Measurements from ENCODE around the gene NKTR.

- TF ChIP-seq, protein P1, sequence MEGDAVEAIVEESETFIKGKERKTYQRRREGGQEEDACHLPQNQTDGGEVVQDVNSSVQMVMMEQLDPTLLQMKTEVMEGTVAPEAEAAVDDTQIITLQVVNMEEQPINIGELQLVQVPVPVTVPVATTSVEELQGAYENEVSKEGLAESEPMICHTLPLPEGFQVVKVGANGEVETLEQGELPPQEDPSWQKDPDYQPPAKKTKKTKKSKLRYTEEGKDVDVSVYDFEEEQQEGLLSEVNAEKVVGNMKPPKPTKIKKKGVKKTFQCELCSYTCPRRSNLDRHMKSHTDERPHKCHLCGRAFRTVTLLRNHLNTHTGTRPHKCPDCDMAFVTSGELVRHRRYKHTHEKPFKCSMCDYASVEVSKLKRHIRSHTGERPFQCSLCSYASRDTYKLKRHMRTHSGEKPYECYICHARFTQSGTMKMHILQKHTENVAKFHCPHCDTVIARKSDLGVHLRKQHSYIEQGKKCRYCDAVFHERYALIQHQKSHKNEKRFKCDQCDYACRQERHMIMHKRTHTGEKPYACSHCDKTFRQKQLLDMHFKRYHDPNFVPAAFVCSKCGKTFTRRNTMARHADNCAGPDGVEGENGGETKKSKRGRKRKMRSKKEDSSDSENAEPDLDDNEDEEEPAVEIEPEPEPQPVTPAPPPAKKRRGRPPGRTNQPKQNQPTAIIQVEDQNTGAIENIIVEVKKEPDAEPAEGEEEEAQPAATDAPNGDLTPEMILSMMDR (IDR thresholded peaks at IDR 0.05; ENCODE audit: poor library complexity) = no peak
- TF ChIP-seq EZH2 (IDR thresholded peaks at IDR 0.05; ENCODE audit: borderline replicate concordance) = no peak
These were observed 66.6 kb downstream of the NKTR start for GRCh38 chr3:42667096-42667522.
